HG03575 (cell line): ENCODE results near the gene PRUNE2.

Experiments
- ATAC-seq: cut with Tn5 transposase; IDR thresholded peaks from one replicate; pipeline ENCODE4 v1.9.1; 2021; ENCODE audit not compliant: unreplicated experiment, insufficient number of reproducible peaks, low FRiP score; ENCODE audit errors: extremely low read depth

Gene PRUNE2

GRCh38 chr9:76817489-76817888 is 88.4 kb downstream of the PRUNE2 start:
- ATAC-seq = no peak

- ATAC-seq = no peak
Observed at GRCh38 chr9:76812591-76812990, 93.3 kb downstream of the PRUNE2 start.

GRCh38 chr9:76810377-76810957 is 95.4 kb downstream of the PRUNE2 start:
- ATAC-seq = no peak

- no peak for ATAC-seq
Observed at GRCh38 chr9:76808636-76809035, 97.3 kb downstream of the PRUNE2 start.

GRCh38 chr9:76803762-76804161 is 102.2 kb downstream of the PRUNE2 start:
- ATAC-seq = no peak

GRCh38 chr9:76803083-76803482 is 102.8 kb downstream of the PRUNE2 start:
- no peak for ATAC-seq

- no peak for ATAC-seq
Observed at GRCh38 chr9:76800901-76801300, 105.0 kb downstream of the PRUNE2 start.

GRCh38 chr9:76799473-76799872 is 106.4 kb downstream of the PRUNE2 start:
- no peak for ATAC-seq

GRCh38 chr9:76798527-76798926 is 107.4 kb downstream of the PRUNE2 start:
- no peak for ATAC-seq

GRCh38 chr9:76796296-76796695 is 109.6 kb downstream of the PRUNE2 start:
- ATAC-seq = no peak

GRCh38 chr9:76793784-76794431 is 112.0 kb downstream of the PRUNE2 start:
- no peak for ATAC-seq

- no peak for ATAC-seq
Observed at GRCh38 chr9:76789840-76790239, 116.1 kb downstream of the PRUNE2 start.

GRCh38 chr9:76787677-76788076 is 118.2 kb downstream of the PRUNE2 start:
- ATAC-seq = no peak

GRCh38 chr9:76785501-76785900 is 120.4 kb downstream of the PRUNE2 start:
- ATAC-seq = no peak

GRCh38 chr9:76784881-76785280 is 121.0 kb downstream of the PRUNE2 start:
- ATAC-seq = no peak

GRCh38 chr9:76772686-76773445 is 133.0 kb downstream of the PRUNE2 start:
- no peak for ATAC-seq

GRCh38 chr9:76766126-76766525 is 139.8 kb downstream of the PRUNE2 start:
- ATAC-seq = no peak

GRCh38 chr9:76764138-76764537 is 141.8 kb downstream of the PRUNE2 start, which contains the start of gene PCA3:
PCA3 (plus strand) TSS chr9:76764438.
- no peak for ATAC-seq

GRCh38 chr9:76761448-76761847 is 144.5 kb downstream of the PRUNE2 start:
- ATAC-seq = no peak

GRCh38 chr9:76759732-76760131 is 146.2 kb downstream of the PRUNE2 start:
- ATAC-seq = no peak
